ENCODE measurements around the gene ITGAE.

ITGAE gene

GRCh38 chr17:3817851-3818605 is 17.0 kb upstream of the ITGAE start:
- no peak for DNase-seq (ENCODE audit: low read depth in 1 of 2, low spot score in 1 of 2)

- DNase-seq (ENCODE audit: low read depth in 1 of 2, low spot score in 1 of 2) = no peak
These were observed 14.9 kb upstream of the ITGAE start for GRCh38 chr17:3815925-3816324.

- no peak for DNase-seq (ENCODE audit: low read depth in 1 of 2, low spot score in 1 of 2)
These were observed 14.1 kb upstream of the ITGAE start for GRCh38 chr17:3815122-3815521.

- no peak for DNase-seq (ENCODE audit: low read depth in 1 of 2, low spot score in 1 of 2)
These were observed 13.4 kb upstream of the ITGAE start for GRCh38 chr17:3814361-3814760.

- DNase-seq (ENCODE audit: low read depth in 1 of 2, low spot score in 1 of 2) = no peak
These were observed 12.2 kb upstream of the ITGAE start for GRCh38 chr17:3813171-3813570.

GRCh38 chr17:3812771-3813170 is 11.8 kb upstream of the ITGAE start:
- DNase-seq (ENCODE audit: low read depth in 1 of 2, low spot score in 1 of 2) = no peak

- no peak for DNase-seq (ENCODE audit: low read depth in 1 of 2, low spot score in 1 of 2)
These were observed 11.3 kb upstream of the ITGAE start for GRCh38 chr17:3812284-3812683.

GRCh38 chr17:3810019-3810418 is 9.0 kb upstream of the ITGAE start:
- DNase-seq (ENCODE audit: low read depth in 1 of 2, low spot score in 1 of 2) = no peak

- no peak for DNase-seq (ENCODE audit: low read depth in 1 of 2, low spot score in 1 of 2)
These were observed 8.1 kb upstream of the ITGAE start for GRCh38 chr17:3809135-3809534.

GRCh38 chr17:3808701-3809100 is 7.7 kb upstream of the ITGAE start:
- DNase-seq (ENCODE audit: low read depth in 1 of 2, low spot score in 1 of 2) = no peak

- DNase-seq (ENCODE audit: low read depth in 1 of 2, low spot score in 1 of 2) = no peak
These were observed 4.6 kb upstream of the ITGAE start for GRCh38 chr17:3805581-3805980.

- DNase-seq (ENCODE audit: low read depth in 1 of 2, low spot score in 1 of 2) = no peak
These were observed 3.5 kb upstream of the ITGAE start for GRCh38 chr17:3804503-3804931.

GRCh38 chr17:3803308-3803640 is 2.3 kb upstream of the ITGAE start:
- DNase-seq (ENCODE audit: low read depth in 1 of 2, low spot score in 1 of 2) = no peak

GRCh38 chr17:3802461-3803307 is 1.7 kb upstream of the ITGAE start:
- no peak for DNase-seq (ENCODE audit: low read depth in 1 of 2, low spot score in 1 of 2)

- no peak for DNase-seq (ENCODE audit: low read depth in 1 of 2, low spot score in 1 of 2)
These were observed 804 bp upstream of the ITGAE start for GRCh38 chr17:3801792-3802191.

GRCh38 chr17:3801347-3801746 is 359 bp upstream of the ITGAE start:
- no peak for DNase-seq (ENCODE audit: low read depth in 1 of 2, low spot score in 1 of 2)

GRCh38 chr17:3799181-3799945 is 1.6 kb downstream of the ITGAE start:
- DNase-seq (ENCODE audit: low read depth in 1 of 2, low spot score in 1 of 2) = no peak

GRCh38 chr17:3798273-3799180 is 2.5 kb downstream of the ITGAE start:
- no peak for DNase-seq (ENCODE audit: low read depth in 1 of 2, low spot score in 1 of 2)

- DNase-seq (ENCODE audit: low read depth in 1 of 2, low spot score in 1 of 2) = no peak
These were observed 4.2 kb downstream of the ITGAE start for GRCh38 chr17:3796822-3797170.

- peak; percentile 21 to 36 for DNase-seq (ENCODE audit: low read depth in 1 of 2, low spot score in 1 of 2)
These were observed 4.7 kb downstream of the ITGAE start for GRCh38 chr17:3796110-3796821.

Data from stimulated activated CD4-positive, alpha-beta T cell treated with anti-CD3 and anti-CD28 coated beads, Interleukin-15, amount 100 ng/mL, for 1 hour (primary cell).